ENCODE measurements around the gene PIGN.
A peak's percentile ranks its signal among the peaks of the same experiment; 100 is the strongest.
"Not testable (repeated sequence)": the region's sequence is repeated elsewhere in the genome, so short reads cannot be mapped to it uniquely, and the experiment has no call there.

PIGN gene

DNA sequence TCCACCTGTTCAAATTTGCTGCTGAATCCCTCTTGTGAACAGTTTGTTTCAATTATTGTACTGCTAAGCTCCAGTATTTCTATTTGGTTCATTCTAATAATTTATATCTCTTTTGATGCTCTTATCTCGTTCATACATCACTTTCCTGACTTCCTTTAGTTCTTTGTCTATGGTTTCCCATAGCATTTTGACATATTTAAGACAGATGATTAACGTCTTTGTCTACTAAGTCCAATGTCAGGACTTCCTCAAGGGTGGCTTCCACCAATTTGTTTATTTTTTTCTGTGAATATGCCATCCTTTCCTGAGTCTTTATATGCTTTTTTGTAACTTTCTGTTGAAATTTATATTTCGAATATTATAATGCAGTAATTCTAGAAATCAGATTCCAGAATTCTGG, 9.6 kb downstream of the PIGN start:
- DNase-seq (ENCODE audit: low spot score) = no peak

GRCh38 chr18:62175521-62175920, 11.3 kb downstream of the PIGN start:
- no peak for DNase-seq (ENCODE audit: low spot score)

DNA sequence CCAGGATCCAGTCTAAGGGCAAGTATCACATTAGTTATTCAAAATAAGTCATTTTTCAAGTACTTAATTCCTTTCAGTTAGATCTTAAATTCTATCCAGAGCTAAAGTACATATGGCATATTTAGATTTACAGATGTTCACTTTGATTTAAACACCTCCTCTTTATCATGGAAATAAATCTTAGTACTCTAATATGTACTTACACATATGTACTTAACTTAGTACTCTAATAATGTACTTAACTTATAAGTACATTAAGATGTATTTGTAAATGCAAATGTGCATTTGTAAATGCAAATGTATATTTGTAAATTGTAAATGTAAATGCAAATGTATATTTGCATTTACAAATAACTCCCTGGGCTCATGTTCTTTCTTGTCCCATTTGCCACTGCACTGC, 14.6 kb downstream of the PIGN start:
- no peak for DNase-seq (ENCODE audit: low spot score)

DNA sequence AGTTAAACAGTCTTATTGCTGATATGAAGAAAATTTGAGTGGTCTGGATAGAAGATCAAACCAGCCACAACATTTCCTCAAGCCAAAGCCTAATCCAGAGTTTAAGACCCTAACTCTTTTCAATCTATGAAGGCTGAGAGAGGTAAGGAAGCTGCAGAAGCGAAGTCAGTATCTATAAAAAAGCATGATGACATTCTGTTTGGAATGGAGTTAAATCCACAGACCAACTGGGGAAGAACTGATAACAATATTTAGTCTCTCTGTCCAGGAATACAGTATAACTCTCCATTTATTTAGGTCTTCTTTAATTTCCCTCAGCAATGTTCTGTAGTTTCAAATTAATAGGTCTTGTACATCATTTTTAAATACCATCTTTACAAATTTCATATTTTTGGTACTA, 16.0 kb downstream of the PIGN start:
- DNase-seq (ENCODE audit: low spot score) = no peak

DNA sequence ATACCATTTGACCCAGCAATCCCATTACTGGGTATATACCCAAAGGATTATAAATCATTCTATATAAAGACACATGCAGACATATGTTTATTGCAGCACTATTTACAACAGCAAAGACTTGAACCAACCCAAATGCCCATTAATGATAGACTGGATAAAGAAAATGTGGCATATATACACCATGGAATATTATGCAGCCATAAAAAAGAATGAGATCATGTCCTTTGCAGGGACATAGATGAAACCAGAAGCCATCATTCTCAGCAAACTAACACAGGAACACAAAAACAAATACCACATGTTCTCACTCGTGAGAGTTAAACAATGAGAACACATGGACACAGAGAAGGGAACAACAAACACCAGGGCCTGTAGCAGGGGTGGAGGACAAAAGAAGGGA, 20.3 kb downstream of the PIGN start:
- DNase-seq (ENCODE audit: low spot score) = not testable (repeated sequence)

DNA sequence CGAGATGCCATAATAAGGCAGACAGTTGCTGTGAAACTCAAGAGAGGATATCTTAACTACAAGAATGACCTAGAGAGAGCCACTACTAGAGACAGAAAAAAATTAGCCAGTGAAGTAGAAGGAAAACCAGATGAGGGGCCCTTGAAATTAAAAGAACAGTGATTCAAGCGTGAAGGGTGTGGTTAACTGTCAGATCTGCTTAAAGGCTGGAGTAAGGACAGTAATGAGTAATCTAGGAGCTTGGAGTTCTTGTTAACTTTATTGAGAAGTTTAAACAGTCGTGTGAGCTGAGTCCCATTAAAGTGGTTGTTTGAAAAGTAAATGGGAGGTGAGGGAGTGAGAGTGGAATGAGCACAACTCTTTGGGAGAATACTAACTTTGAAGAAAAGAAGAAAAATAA, 21.3 kb downstream of the PIGN start:
- DNase-seq (ENCODE audit: low spot score) = no peak

- no peak for DNase-seq (ENCODE audit: low spot score)
These were observed 21.9 kb downstream of the PIGN start for GRCh38 chr18:62164855-62165487.

DNA sequence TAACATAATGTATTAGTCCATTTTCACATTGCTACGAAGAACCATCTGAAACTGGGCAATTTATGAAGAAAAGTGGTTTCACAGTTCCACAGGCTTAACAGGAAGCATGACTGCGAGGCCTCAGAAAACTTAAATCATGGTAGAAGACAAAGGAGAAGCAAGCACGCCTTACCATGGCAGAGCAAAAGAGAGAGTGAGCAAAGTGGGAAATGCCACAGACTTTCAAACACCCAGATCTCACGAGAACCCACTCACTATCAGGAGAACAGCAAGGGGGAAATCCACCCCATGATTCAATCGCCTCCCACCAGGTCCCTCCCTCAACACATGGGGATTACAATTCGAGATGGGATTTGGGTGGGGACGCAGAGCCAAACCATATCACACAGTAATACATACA, 22.5 kb downstream of the PIGN start:
- DNase-seq (ENCODE audit: low spot score) = no peak

DNA sequence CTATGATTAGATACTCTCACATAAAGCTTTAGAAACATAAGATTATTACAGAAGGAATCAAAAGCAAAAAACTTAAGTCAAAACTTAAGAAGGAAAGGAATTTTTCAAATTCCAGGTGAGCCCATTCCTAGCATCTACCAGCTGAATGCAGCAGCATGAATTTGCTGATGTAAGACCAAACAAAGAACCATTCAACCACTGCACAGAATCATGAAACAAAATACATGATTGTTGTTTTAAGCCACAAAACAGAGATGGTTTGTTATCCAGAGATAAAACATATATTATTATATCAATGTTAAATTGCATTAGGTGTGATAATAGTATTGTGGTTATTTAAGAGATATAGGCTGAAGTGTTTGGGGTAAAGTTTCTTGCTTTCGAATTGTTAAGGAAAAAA, 29.0 kb downstream of the PIGN start:
- DNase-seq (ENCODE audit: low spot score) = no peak

GRCh38 chr18:62152844-62153243, 34.0 kb downstream of the PIGN start:
- DNase-seq (ENCODE audit: low spot score) = no peak

DNA sequence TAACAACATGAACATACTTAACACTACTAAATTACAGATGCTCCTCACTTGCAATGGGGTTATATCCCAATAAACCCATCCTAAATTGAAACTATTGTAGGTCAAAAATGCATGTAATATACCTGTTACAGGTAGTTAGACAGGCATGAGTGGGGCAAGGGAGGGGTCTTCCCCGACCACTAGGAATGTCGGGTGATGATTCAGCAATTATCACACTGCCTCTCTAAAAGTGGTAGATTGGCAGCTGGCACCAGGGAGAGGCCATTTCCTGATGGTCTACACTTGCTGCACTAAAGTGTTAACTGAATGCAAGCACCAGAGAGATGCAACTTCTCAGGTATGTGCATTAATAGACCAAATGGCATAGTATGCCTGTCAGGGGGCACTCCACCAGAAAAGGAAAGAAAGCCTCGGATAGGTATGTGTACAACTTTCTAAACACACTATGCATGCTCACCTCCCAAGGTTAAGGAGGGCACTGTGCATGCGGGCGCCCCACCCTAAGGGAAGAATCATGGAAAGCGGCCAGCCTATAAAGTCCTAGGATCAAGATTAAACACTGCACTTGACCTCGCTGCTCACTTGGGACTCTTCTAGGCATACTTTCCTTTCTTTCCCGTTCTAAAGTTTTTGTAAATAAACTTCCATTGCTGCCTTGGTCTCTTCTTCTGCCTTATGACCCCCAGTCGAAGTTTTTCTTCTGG, 35.6 kb downstream of the PIGN start:
- DNase-seq (ENCODE audit: low spot score) = no peak

GRCh38 chr18:62144338-62144737, 42.5 kb downstream of the PIGN start:
- DNase-seq (ENCODE audit: low spot score) = no peak

DNA sequence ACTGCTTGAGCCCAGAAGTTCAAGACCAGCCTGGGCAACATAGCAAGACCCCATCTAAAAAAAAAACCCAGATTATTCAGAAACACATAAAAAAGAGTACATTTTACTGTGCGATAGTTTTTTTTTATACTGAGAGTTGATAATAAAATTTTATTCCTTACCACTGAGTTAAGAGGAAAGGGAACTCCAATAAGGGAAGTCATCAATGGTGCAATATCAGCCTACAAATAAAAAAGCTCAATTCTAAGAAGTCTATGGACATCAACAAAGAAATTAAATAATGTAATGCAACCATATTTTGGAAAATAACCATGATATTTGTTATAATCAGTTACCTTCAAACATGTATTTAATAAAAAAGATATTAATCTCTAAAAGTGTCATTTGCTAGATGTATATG, 46.6 kb downstream of the PIGN start:
- DNase-seq (ENCODE audit: low spot score) = no peak

DNA sequence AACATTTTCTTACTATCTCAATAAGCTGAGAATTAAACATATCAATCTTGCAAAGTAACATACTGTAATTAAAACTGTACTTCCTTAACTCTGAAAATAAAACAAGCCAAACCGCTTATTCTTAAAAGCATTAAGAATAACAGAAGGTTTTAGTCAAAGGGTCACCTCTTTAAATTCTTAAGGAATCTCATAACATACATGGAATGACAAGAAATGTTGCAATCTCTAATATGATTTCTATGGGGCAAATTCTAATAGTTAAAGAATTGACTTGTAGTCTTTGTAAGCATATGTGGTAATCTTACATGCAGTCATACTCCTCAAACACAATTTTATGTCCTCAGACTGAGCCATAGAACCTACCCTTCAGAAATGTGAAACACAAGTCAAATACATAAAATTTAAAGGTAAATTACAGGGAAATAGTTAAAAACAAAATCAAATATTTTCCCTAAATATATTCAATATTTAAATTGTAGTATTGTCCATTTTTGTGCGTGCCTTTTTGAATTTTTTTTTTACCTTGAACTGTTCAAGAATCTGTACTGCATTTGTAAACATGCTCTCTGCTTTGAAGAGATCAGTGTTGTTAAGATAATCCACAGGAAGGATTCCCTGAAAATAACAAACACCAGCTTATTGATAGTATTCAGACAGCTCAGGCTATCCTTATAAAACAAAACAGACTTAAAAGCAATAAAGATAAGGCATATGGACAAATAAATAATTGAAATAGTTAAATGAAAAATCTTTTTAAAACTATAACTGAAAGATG, 48.2 kb downstream of the PIGN start:
- no peak for DNase-seq (ENCODE audit: low spot score)

GRCh38 chr18:62131301-62131909, 55.5 kb downstream of the PIGN start:
- peak; percentile 10 for DNase-seq (ENCODE audit: low spot score)

- no peak for DNase-seq (ENCODE audit: low spot score)
These were observed 58.7 kb downstream of the PIGN start for GRCh38 chr18:62128157-62128556.

DNA sequence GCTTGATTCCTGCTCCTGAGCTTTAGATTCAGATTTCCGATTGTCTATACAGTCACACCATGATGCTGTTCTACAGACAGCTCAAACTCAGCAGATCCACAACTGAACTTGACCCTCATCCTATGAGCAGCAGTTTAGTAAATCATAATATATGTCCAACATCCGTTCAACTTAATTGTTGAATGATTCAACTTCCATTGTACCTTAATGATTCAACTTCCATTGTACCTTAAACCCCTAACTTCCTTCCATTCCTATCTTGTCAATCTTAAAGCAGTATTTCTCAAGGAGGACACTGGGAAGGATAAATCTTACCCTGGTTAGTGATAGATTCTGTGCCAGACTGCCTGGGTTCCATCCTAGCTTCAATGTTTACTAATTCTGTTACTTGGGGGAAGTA, 60.1 kb downstream of the PIGN start:
- no peak for DNase-seq (ENCODE audit: low spot score)

GRCh38 chr18:62125702-62126101, 61.2 kb downstream of the PIGN start:
- DNase-seq (ENCODE audit: low spot score) = no peak

GRCh38 chr18:62122330-62122729, 64.5 kb downstream of the PIGN start:
- no peak for DNase-seq (ENCODE audit: low spot score)

GRCh38 chr18:62119884-62120283, 67.0 kb downstream of the PIGN start:
- DNase-seq (ENCODE audit: low spot score) = no peak

GRCh38 chr18:62118328-62118727, 68.5 kb downstream of the PIGN start:
- DNase-seq (ENCODE audit: low spot score) = no peak

DNA sequence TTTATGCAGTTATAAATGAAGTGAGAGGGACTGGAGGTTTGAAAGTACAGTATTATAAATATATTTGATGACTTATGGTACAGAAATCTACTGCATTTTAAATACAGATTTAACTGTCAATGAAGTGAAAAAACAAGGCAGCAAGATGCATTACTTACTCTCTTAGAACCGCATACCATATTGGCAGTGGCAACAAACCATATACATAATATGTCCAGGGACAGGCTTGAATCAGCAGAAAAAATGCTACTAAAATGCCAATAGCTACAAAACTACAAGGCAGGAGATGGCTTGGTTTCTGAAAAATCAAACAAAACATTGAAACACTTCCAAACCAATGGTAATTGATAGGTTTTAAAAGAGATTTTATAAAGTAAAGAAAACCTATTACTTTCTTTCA, 77.2 kb downstream of the PIGN start:
- DNase-seq (ENCODE audit: low spot score) = no peak

DNA sequence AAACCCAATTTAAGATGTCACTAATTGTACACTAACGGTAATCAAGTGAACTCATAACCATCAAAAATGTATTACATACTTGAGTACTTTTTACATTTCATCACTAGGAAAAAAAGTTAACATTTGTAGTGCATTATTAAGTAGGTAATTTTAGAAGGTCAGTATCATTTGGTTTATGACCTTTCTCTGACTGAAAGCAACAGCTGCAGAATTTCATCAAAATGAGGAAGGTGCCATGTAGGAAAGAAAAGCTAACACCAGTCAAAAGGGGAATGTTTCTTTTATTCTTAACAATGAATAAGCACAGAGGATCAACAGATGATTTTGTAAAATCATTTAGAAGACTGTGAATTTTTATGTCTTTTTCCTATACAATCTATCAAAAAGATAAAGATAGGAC, 79.0 kb downstream of the PIGN start:
- no peak for DNase-seq (ENCODE audit: low spot score)
